GM23338 (cell line): ENCODE results near the gene CRYZL1. TPM values are rescaled to one million over a fixed set of nuclear protein-coding genes. Genes with fewer than 3 reads are reported as not detected.

Experiments
- ATAC-seq: fragments of 200-7000 bp; cut with Tn5 transposase; 3 replicates; pipeline ENCODE4 v1.9.1; 2020
- DNase-seq: peaks from one replicate; pipeline ENCODE4 v3.0.0-alpha.2; 2015; ENCODE audit warnings: low spot score
- H2AFZ ChIP-seq: fragments of 200-600 bp; sonication (generic); 2 replicates; pipeline ENCODE4 v1.8.0; 2016; ENCODE audit warnings: antibody characterized with exemption, mild to moderate bottlenecking, moderate library complexity
- H3F3A ChIP-seq: fragments of 200-600 bp; sonication (generic); replicated peaks from 2 replicates; pipeline ENCODE4 v1.8.0; 2017; ENCODE audit warnings: antibody characterized with exemption, mixed run types, low read depth
- H3K27ac ChIP-seq: fragments of 200-600 bp; sonication (generic); 2 replicates; pipeline ENCODE4 v1.6.1; 2016; ENCODE audit warnings: low read depth
- H3K27me3 ChIP-seq: fragments of 200-600 bp; sonication (generic); 2 replicates; pipeline ENCODE4 v1.8.0; 2016; ENCODE audit warnings: mild to moderate bottlenecking, mixed run types, moderate library complexity; ENCODE audit not compliant: insufficient read depth
- H3K36me3 ChIP-seq: fragments of 200-600 bp; sonication (generic); 2 replicates; pipeline ENCODE4 v1.8.0; 2016; ENCODE audit warnings: mild to moderate bottlenecking; ENCODE audit not compliant: insufficient read depth
- H3K4me1 ChIP-seq: fragments of 200-600 bp; sonication (generic); 2 replicates; pipeline ENCODE4 v1.8.0; 2016; ENCODE audit warnings: mild to moderate bottlenecking, moderate library complexity; ENCODE audit not compliant: insufficient read depth
- H3K4me2 ChIP-seq: fragments of 200-600 bp; sonication (generic); 2 replicates; pipeline ENCODE4 v1.7.1; 2017; ENCODE audit warnings: mixed run types
- H3K4me3 ChIP-seq: fragments of 200-600 bp; sonication (generic); 2 replicates; pipeline ENCODE4 v1.6.1; 2016; ENCODE audit warnings: mixed run types
- H3K79me2 ChIP-seq: fragments of 200-600 bp; sonication (generic); replicated peaks from 2 replicates; pipeline ENCODE4 v1.8.0; 2017; ENCODE audit warnings: mild to moderate bottlenecking; ENCODE audit not compliant: insufficient read depth
- H3K9me2 ChIP-seq: fragments of 200-600 bp; sonication (generic); 2 replicates; pipeline ENCODE4 v1.8.0; 2017; ENCODE audit not compliant: insufficient read depth
- H4K20me1 ChIP-seq: fragments of 200-600 bp; sonication (generic); replicated peaks from 2 replicates; pipeline ENCODE4 v1.8.0; 2017; ENCODE audit warnings: mild to moderate bottlenecking; ENCODE audit not compliant: insufficient read depth
- H3K27ac Mint-ChIP-seq: 2 replicates; pipeline ENCODE4 v1.8.0; 2020; ENCODE audit warnings: inconsistent platforms, mild to moderate bottlenecking, moderate library complexity, mixed read lengths
- H3K27me3 Mint-ChIP-seq: 3 replicates; pipeline ENCODE4 v1.8.0; 2022; ENCODE audit warnings: low read depth, mild to moderate bottlenecking, moderate library complexity, mixed read lengths, inconsistent platforms; ENCODE audit not compliant: insufficient read depth, poor library complexity
- H3K36me3 Mint-ChIP-seq: 3 replicates; pipeline ENCODE4 v1.8.0; 2021; ENCODE audit warnings: low read depth, mild to moderate bottlenecking, inconsistent platforms, moderate library complexity, mixed read lengths
- H3K4me1 Mint-ChIP-seq: 3 replicates; pipeline ENCODE4 v1.8.0; 2020; ENCODE audit warnings: mild to moderate bottlenecking, inconsistent platforms, mixed read lengths
- H3K4me3 Mint-ChIP-seq: 3 replicates; pipeline ENCODE4 v1.8.0; 2021; ENCODE audit warnings: moderate library complexity, mild to moderate bottlenecking, inconsistent platforms, mixed read lengths
- H3K9me3 Mint-ChIP-seq: 3 replicates; pipeline ENCODE4 v1.8.0; 2020; ENCODE audit warnings: moderate library complexity, mild to moderate bottlenecking, inconsistent platforms, mixed read lengths
- CREB1 ChIP-seq: fragments of 250-450 bp; sonication (Bioruptor Pico); IDR thresholded peaks from 2 replicates; pipeline ENCODE4 v1.5.0; 2020; ENCODE audit warnings: low read depth, mild to moderate bottlenecking, moderate library complexity
- ETS1 ChIP-seq: IDR thresholded peaks from 2 replicates; pipeline ENCODE4 v1.6.1; 2016; ENCODE audit warnings: antibody characterized with exemption
- EZH2 ChIP-seq: fragments of 200-600 bp; sonication (generic); IDR thresholded peaks from one replicate; pipeline ENCODE4 v1.8.0; 2017; ENCODE audit warnings: antibody characterized with exemption, mild to moderate bottlenecking, low read depth; ENCODE audit not compliant: unreplicated experiment
- EZH2phosphoT487 ChIP-seq: fragments of 200-600 bp; sonication (generic); IDR thresholded peaks from one replicate; pipeline ENCODE4 v1.8.1; 2018; ENCODE audit warnings: antibody characterized with exemption; ENCODE audit not compliant: unreplicated experiment
- JUNB ChIP-seq: IDR thresholded peaks from one replicate; pipeline ENCODE4 v1.6.1; 2016; ENCODE audit warnings: antibody characterized with exemption; ENCODE audit not compliant: unreplicated experiment
- NANOG ChIP-seq: IDR thresholded peaks from 2 replicates; pipeline ENCODE4 v1.6.1; 2016; ENCODE audit warnings: antibody characterized with exemption, borderline replicate concordance
- POLR2AphosphoS5 ChIP-seq: IDR thresholded peaks from 2 replicates; pipeline ENCODE4 v1.6.1; 2016; ENCODE audit warnings: antibody characterized with exemption, low read depth
- STAT1 ChIP-seq: IDR thresholded peaks from one replicate; pipeline ENCODE4 v1.6.1; 2016; ENCODE audit warnings: antibody characterized with exemption; ENCODE audit not compliant: unreplicated experiment
- ZNF114 ChIP-seq: fragments of 250-450 bp; sonication (Bioruptor Pico); IDR thresholded peaks from 2 replicates; pipeline ENCODE4 v1.5.0; 2020; ENCODE audit warnings: mild to moderate bottlenecking, moderate library complexity
- ZNF331 ChIP-seq: fragments of 250-450 bp; sonication (Bioruptor Pico); IDR thresholded peaks from 2 replicates; pipeline ENCODE4 v1.5.0; 2020; ENCODE audit warnings: low read depth, mild to moderate bottlenecking, moderate library complexity
- ZNF462 ChIP-seq: fragments of 250-450 bp; sonication (Bioruptor Pico); IDR thresholded peaks from 2 replicates; pipeline ENCODE4 v1.5.0; 2020; ENCODE audit warnings: mild to moderate bottlenecking, moderate library complexity
- polyA plus RNA-seq: library from polyadenylated mRNA; unstranded; fragments of >200 nt; fragmentation: Nextera tagmentation; extraction: Ambion mirVana; gene quantifications from 2 replicates; pipeline ENCODE4 v1.2.1, GENCODE V29; 2016
- total RNA-seq: library from RNA; depleted of rRNA; stranded (reverse); fragments of >200 nt; shearing (Covaris generic); gene quantifications from 2 replicates; pipeline ENCODE4 v1.2.3, GENCODE V29; 2014
- TF ChIP-seq, protein P1 (sequence below): IDR thresholded peaks from one replicate; pipeline ENCODE4 v1.6.1; 2018; ENCODE audit warnings: antibody characterized with exemption; ENCODE audit not compliant: unreplicated experiment
- TF ChIP-seq, protein P2 (sequence below), 2 experiments: fragments of 200-600 bp in 1 of 2; sonication (generic) in 1 of 2; conservative IDR thresholded peaks; 2 replicates each; pipeline versions ENCODE4 v1.5.1 to v1.6.1; 2016 to 2017; ENCODE audit warnings: antibody characterized with exemption in 2 of 2, low read depth in 2 of 2, mild to moderate bottlenecking in 2 of 2, moderate library complexity in 1 of 2

CRYZL1 gene
- total and polyA plus RNA-seq, 2 experiments from 2014 or later, result 23.8 to 40.5 TPM

GRCh38 chr21:33572350-33572749 is 69.2 kb downstream of the CRYZL1 start (continued):
- TF ChIP-seq NANOG (no peak), EZH2phosphoT487 (no peak), JUNB (no peak), ZNF114 (CRISPR knock-in tag) (no peak), CREB1 (no peak), STAT1 (no peak)
- TF ChIP-seq, protein P1, sequence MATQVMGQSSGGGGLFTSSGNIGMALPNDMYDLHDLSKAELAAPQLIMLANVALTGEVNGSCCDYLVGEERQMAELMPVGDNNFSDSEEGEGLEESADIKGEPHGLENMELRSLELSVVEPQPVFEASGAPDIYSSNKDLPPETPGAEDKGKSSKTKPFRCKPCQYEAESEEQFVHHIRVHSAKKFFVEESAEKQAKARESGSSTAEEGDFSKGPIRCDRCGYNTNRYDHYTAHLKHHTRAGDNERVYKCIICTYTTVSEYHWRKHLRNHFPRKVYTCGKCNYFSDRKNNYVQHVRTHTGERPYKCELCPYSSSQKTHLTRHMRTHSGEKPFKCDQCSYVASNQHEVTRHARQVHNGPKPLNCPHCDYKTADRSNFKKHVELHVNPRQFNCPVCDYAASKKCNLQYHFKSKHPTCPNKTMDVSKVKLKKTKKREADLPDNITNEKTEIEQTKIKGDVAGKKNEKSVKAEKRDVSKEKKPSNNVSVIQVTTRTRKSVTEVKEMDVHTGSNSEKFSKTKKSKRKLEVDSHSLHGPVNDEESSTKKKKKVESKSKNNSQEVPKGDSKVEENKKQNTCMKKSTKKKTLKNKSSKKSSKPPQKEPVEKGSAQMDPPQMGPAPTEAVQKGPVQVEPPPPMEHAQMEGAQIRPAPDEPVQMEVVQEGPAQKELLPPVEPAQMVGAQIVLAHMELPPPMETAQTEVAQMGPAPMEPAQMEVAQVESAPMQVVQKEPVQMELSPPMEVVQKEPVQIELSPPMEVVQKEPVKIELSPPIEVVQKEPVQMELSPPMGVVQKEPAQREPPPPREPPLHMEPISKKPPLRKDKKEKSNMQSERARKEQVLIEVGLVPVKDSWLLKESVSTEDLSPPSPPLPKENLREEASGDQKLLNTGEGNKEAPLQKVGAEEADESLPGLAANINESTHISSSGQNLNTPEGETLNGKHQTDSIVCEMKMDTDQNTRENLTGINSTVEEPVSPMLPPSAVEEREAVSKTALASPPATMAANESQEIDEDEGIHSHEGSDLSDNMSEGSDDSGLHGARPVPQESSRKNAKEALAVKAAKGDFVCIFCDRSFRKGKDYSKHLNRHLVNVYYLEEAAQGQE, result no peak

- H3K4me3 Mint-ChIP-seq, result no peak overlapping the region
- no peak overlapping the region for H3K27ac ChIP-seq
- H3F3A ChIP-seq, result peaks cover 3% of the 10 kb centered on the region; the same call in 1 of the 2 replicates
- peak overlapping the region; percentile 38; the same call in 1 of the 2 replicates for H3K27ac Mint-ChIP-seq
- peaks cover 9% of the 10 kb centered on the region for H3K79me2 ChIP-seq
- no peaks in the 10 kb centered on the region for H3K4me1 ChIP-seq
- no peak overlapping the region for H2AFZ ChIP-seq
- H3K36me3 ChIP-seq, result peaks cover 52% of the 10 kb centered on the region
- no peak overlapping the region for H3K4me2 ChIP-seq
- peaks cover 64% of the 10 kb centered on the region for H3K36me3 Mint-ChIP-seq
- H4K20me1 ChIP-seq, result peaks cover 15% of the 10 kb centered on the region
- no peaks in the 10 kb centered on the region for H3K27me3 Mint-ChIP-seq
- no peaks in the 10 kb centered on the region for H3K9me3 Mint-ChIP-seq
- H3K9me2 ChIP-seq, result no peaks in the 10 kb centered on the region
- no peaks in the 10 kb centered on the region for H3K27me3 ChIP-seq
- no peaks in the 10 kb centered on the region for H3K4me1 Mint-ChIP-seq
- H3K4me3 ChIP-seq, result no peak overlapping the region
- no peak for ATAC-seq
- no peak for DNase-seq
- no peak for TF ChIP-seq ZNF114 (CRISPR knock-in tag)
- TF ChIP-seq POLR2AphosphoS5, result no peak
- TF ChIP-seq JUNB, result no peak
- TF ChIP-seq EZH2phosphoT487, result no peak
- TF ChIP-seq ZNF462 (CRISPR knock-in tag), result no peak
- TF ChIP-seq, protein P2, sequence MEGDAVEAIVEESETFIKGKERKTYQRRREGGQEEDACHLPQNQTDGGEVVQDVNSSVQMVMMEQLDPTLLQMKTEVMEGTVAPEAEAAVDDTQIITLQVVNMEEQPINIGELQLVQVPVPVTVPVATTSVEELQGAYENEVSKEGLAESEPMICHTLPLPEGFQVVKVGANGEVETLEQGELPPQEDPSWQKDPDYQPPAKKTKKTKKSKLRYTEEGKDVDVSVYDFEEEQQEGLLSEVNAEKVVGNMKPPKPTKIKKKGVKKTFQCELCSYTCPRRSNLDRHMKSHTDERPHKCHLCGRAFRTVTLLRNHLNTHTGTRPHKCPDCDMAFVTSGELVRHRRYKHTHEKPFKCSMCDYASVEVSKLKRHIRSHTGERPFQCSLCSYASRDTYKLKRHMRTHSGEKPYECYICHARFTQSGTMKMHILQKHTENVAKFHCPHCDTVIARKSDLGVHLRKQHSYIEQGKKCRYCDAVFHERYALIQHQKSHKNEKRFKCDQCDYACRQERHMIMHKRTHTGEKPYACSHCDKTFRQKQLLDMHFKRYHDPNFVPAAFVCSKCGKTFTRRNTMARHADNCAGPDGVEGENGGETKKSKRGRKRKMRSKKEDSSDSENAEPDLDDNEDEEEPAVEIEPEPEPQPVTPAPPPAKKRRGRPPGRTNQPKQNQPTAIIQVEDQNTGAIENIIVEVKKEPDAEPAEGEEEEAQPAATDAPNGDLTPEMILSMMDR (conservative IDR thresholded peaks at IDR 0.05; ENCODE audit: low read depth in 2 of 2), result no peak
- TF ChIP-seq NANOG, result no peak
- TF ChIP-seq ZNF331, result no peak
- no peak for TF ChIP-seq STAT1
- TF ChIP-seq ETS1, result no peak
- TF ChIP-seq EZH2, result no peak
- TF ChIP-seq CREB1, result no peak
Observed at GRCh38 chr21:33569991-33570390, 71.5 kb downstream of the CRYZL1 start.
